Parathyroid adenoma (tissue), 2 donors: Measurements from ENCODE around the gene NELFB.
"Not testable (repeated sequence)": the region's sequence is repeated elsewhere in the genome, so short reads cannot be mapped to it uniquely, and the experiment has no call there.

ENCODE experiments used
- H2AFZ ChIP-seq: fragments of 300-600 bp; sonication (generic); one replicate; pipeline ENCODE4 v1.7.0; 2017; ENCODE audit warnings: antibody characterized with exemption, mild to moderate bottlenecking
- H3K27ac ChIP-seq: fragments of 300-600 bp; sonication (generic); one replicate; pipeline ENCODE4 v1.7.0; 2017
- H3K27me3 ChIP-seq: fragments of 300-600 bp; sonication (generic); one replicate; pipeline ENCODE4 v1.7.0; 2017; ENCODE audit warnings: low read length; ENCODE audit not compliant: control insufficient read depth, insufficient read depth
- H3K36me3 ChIP-seq: fragments of 300-600 bp; sonication (generic); one replicate; pipeline ENCODE4 v1.7.0; 2017; ENCODE audit warnings: low read length; ENCODE audit not compliant: control insufficient read depth, insufficient read depth
- H3K4me1 ChIP-seq: fragments of 300-600 bp; sonication (generic); one replicate; pipeline ENCODE4 v1.7.0; 2017; ENCODE audit warnings: control low read depth
- H3K4me2 ChIP-seq: fragments of 300-600 bp; sonication (generic); one replicate; pipeline ENCODE4 v1.7.0; 2017; ENCODE audit warnings: low read length
- H3K4me3 ChIP-seq: fragments of 300-600 bp; sonication (generic); one replicate; pipeline ENCODE4 v1.7.0; 2017; ENCODE audit warnings: low read depth, low read length
- H3K79me2 ChIP-seq: fragments of 300-600 bp; sonication (generic); one replicate; pipeline ENCODE4 v1.7.0; 2017; ENCODE audit warnings: control low read depth
- H3K9ac ChIP-seq: fragments of 300-600 bp; sonication (generic); one replicate; pipeline ENCODE4 v1.7.0; 2017; ENCODE audit warnings: mild to moderate bottlenecking
- H3K9me3 ChIP-seq: fragments of 300-600 bp; sonication (generic); one replicate; pipeline ENCODE4 v1.7.0; 2017; ENCODE audit warnings: low read length; ENCODE audit not compliant: control insufficient read depth
- TF ChIP-seq, protein P1 (sequence below): fragments of 300-600 bp; sonication (generic); IDR thresholded peaks from one replicate; pipeline ENCODE4 v1.7.0; 2017; ENCODE audit warnings: antibody characterized with exemption, mild to moderate bottlenecking
- donor health status: primary hyperparathyroidism.

NELFB gene

DNA sequence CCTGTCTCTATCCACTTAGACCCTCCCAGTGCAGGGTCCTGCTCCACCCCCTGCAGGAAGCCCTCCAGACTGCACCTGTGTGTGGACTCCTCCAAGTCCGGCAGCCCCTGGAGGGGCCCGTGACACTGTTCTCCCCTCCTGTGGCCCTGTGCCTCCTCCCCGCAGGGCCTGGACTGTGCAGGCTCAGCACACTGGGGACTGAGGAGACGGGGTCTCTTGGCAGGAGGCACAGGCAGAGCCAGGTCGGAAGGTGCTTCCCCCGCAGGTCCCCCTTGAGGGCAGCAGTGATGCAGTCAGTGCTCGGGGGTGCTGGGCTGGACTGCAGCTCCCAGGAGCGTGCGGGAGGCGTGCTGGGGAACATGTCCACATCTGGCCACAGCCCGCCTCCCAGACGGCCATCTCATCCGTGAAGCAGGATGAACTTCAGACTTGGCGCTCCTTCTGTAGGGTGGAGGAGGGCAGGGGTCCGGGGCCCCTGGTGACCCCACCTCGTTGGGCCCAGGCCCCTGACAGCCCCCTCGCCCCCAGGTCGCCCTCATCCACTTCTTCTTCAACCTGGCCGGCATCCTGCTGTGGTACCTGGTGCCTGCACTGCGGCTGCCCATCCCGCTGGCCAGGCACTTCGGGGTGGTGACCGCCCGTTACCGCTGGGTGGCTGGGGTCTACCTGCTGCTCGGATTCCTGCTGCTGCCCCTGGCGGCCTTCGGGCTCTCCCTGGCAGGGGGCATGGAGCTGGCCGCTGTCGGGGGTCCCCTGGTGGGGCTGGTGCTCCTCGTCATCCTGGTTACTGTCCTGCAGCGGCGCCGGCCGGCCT lies 19.5 kb upstream of the NELFB start:
- Histone ChIP-seq H3K36me3 (no peaks in the 10 kb centered on the region), H3K79me2 (no peaks in the 10 kb centered on the region), H3K9me3 (no peaks in the 10 kb centered on the region), H3K4me3 (no peak overlapping the region), H3K4me2 (peak overlapping the region; percentile 45), H3K27ac (no peak overlapping the region), H2AFZ (peak overlapping the region; percentile 78), H3K9ac (no peak overlapping the region), H3K4me1 (peaks cover 14% of the 10 kb centered on the region), H3K27me3 (no peaks in the 10 kb centered on the region)
- TF ChIP-seq, protein P1, sequence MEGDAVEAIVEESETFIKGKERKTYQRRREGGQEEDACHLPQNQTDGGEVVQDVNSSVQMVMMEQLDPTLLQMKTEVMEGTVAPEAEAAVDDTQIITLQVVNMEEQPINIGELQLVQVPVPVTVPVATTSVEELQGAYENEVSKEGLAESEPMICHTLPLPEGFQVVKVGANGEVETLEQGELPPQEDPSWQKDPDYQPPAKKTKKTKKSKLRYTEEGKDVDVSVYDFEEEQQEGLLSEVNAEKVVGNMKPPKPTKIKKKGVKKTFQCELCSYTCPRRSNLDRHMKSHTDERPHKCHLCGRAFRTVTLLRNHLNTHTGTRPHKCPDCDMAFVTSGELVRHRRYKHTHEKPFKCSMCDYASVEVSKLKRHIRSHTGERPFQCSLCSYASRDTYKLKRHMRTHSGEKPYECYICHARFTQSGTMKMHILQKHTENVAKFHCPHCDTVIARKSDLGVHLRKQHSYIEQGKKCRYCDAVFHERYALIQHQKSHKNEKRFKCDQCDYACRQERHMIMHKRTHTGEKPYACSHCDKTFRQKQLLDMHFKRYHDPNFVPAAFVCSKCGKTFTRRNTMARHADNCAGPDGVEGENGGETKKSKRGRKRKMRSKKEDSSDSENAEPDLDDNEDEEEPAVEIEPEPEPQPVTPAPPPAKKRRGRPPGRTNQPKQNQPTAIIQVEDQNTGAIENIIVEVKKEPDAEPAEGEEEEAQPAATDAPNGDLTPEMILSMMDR = no peak

DNA sequence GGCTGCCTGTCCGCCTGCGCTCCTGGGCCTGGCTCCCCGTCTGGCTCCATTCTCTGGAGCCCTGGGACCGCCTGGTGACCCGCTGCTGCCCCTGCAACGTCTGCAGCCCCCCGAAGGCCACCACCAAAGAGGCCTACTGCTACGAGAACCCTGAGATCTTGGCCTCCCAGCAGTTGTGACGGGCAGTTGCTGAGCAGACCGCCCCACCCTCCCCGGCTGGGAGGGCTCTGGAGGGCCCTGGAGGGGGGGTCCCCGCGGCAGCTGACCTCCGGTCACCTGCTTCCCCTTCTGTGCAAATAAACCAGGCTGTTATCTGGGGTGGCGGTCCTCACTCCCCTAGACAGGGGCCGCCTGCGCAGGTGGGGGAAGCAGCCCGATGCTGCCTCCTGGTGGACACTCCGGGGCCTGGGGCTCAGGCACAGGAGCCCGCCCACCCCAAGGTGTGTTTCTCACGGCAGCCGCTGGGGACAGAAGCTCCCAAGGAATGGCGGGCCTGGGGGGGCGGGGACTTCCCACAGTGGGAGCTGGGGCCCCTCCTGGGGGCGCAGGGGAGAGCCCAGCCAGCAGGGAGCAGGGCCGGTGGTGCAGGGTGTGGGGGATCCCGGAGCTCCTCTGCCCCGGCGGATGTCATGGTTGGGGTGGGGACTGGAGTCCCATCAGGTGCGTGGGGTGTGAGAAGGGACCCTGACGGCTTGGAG lies 18.7 kb upstream of the NELFB start:
- Histone ChIP-seq H3K9me3 (no peaks in the 10 kb centered on the region), H3K79me2 (no peaks in the 10 kb centered on the region), H3K27me3 (no peaks in the 10 kb centered on the region), H2AFZ (peak overlapping the region; percentile 78), H3K36me3 (no peaks in the 10 kb centered on the region), H3K4me3 (no peak overlapping the region), H3K4me2 (peak overlapping the region; percentile 60), H3K4me1 (peaks cover 14% of the 10 kb centered on the region), H3K9ac (no peak overlapping the region), H3K27ac (peak overlapping the region; percentile 65)
- TF ChIP-seq, protein P1 = peak; percentile 96

DNA sequence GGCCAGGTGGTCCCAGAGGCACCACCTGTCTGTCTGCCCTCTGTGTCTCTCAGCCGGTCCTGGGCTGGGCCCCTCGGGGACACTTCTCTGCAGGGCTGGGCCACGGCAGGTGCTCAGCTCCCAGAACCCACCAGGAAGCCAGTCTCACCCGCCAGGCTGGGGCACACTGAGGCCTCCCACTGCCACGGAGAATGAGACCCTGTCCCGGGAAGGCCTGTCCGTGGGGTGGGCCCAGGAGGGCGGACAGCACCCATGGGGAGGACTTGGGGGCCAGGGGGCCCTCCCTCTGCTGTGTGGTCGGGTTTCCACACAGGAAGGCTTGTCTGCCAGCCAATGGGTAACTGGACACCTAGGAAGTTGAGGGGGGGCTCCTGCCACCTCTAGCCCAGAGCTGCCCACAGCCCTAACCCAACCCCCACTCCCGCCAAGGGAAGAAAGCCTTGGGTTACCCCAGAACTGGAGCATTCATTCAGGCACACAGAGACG lies 18.1 kb upstream of the NELFB start:
- Histone ChIP-seq H2AFZ (peak overlapping the region; percentile 78), H3K4me2 (peak overlapping the region; percentile 60), H3K79me2 (no peaks in the 10 kb centered on the region), H3K4me1 (peaks cover 14% of the 10 kb centered on the region), H3K9ac (peak overlapping the region; percentile 6), H3K36me3 (no peaks in the 10 kb centered on the region), H3K27ac (peak overlapping the region; percentile 65), H3K27me3 (no peaks in the 10 kb centered on the region), H3K9me3 (no peaks in the 10 kb centered on the region), H3K4me3 (no peak overlapping the region)
- TF ChIP-seq, protein P1 = no peak

DNA sequence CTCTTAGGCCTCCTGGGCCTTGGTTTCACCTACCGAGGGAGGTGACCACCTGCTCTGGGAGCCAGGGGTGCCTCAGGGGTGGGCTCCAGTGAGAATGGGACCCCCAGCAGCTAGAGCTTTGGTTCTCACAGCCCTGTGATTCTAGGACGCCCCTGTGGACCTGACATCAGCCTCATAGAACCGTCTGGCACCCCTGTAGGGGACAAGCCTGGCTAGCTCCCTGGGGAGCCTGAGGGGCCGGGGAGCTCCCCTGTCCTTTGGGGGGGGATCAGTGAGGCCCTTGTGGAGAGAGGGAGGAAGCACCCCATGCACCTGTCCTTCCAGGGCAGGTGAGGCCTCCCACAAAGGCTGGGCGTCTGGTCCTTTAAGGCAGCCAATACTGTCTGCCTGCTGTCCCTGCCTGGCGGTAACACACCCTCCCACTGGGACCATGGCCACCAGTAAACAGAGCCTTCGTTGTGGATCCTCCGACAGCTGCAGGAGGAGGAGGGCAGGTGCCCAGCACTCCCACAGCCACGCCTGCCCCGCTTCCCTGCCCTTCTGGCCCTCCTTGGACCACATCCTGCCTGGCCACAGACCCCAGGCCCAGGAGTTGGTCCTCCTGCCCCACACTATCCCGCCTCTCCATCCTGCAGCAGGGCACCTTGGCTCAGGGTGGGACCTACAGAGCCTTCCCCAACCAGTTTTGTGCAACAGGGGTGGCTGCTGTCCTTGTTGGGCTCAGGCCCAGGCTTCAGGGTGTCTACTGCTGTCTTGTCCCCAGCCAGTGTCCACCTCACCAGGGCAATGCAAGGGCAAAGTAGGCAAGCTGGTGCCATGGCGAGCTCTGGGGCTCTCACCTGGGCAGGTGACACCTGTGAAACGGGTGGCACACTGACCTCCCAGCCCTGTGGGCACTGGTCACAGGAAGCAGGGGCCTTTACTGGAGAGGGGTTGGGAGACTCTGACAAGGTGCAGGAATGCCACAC lies 17.1 kb upstream of the NELFB start:
- Histone ChIP-seq H3K27me3 (no peaks in the 10 kb centered on the region), H3K79me2 (no peaks in the 10 kb centered on the region), H3K4me3 (no peak overlapping the region), H3K9me3 (no peaks in the 10 kb centered on the region), H3K9ac (no peak overlapping the region), H3K4me2 (no peak overlapping the region), H3K36me3 (no peaks in the 10 kb centered on the region), H2AFZ (no peak overlapping the region), H3K27ac (peak overlapping the region; percentile 65), H3K4me1 (peaks cover 16% of the 10 kb centered on the region)
- TF ChIP-seq, protein P1 = no peak

DNA sequence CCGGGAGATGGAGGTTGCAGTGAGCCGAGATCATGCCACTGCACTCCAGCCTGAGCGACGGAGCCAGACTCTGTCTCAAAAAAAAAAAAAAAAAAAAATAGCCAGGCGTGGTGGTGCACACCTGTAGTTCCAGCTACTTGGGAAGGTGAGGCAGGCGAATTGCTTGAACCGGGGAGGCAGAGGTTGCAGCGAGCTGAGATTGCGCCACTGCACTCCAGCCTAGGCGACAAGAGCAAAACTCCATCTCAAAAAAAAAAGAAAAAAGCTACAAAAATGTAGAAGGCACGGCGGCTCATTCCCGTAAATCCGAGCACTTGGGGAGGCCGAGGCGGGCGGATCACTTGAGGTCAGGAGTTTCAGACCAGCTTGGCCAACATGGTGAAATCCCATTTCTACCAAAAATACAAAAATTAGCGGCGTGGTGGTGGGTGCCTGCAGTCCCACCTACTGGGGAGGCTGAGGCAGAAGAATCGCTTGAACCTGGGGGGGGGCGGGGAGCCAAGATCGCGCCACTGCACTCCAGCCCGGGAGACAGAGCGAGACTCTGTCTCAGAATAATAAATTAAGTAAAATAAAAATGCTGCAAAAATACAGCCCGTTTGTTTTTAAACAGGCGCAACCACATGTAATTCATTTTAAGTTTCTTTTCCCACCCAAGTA lies 15.5 kb upstream of the NELFB start:
- H3K27me3 ChIP-seq, H3K79me2 ChIP-seq, H3K36me3 ChIP-seq, H3K9me3 ChIP-seq, H3K9ac ChIP-seq: not testable (repeated sequence)
- Histone ChIP-seq H3K27ac (peak overlapping the region; percentile 96), H2AFZ (peak overlapping the region; percentile 85), H3K4me2 (peak overlapping the region; percentile 91), H3K4me1 (peaks cover 16% of the 10 kb centered on the region), H3K4me3 (peak overlapping the region; percentile 86)
